Vagina (tissue), 2 donors: ENCODE results near the gene ACAD10. TPM values are rescaled to one million over a fixed set of nuclear protein-coding genes. Genes with fewer than 3 reads are reported as not detected.

Experiments
- DNase-seq, 2 donors: peaks; one replicate each; pipeline ENCODE4 v3.0.0-alpha.2; 2017; ENCODE audit errors: extremely low spot score in 2 of 2
- H3K27ac ChIP-seq: fragments of 200-600 bp; sonication (generic); one replicate; pipeline ENCODE4 v1.5.1; 2019
- H3K27me3 ChIP-seq: fragments of 200-600 bp; sonication (generic); one replicate; pipeline ENCODE4 v1.5.1; 2019
- H3K36me3 ChIP-seq, 2 donors: fragments of 200-600 bp; sonication (generic); one replicate each; pipeline ENCODE4 v1.5.1; 2017 to 2019
- H3K4me1 ChIP-seq: fragments of 200-600 bp; sonication (generic); one replicate; pipeline ENCODE4 v1.5.1; 2019
- H3K4me3 ChIP-seq, 2 donors: fragments of 200-600 bp; sonication (generic); 1 replicate in 1 of 2; 2 replicates in 1 of 2; pipeline ENCODE4 v1.5.1; 2016 to 2019
- H3K9me3 ChIP-seq: fragments of 200-600 bp; sonication (generic); one replicate; pipeline ENCODE4 v1.5.1; 2019
- POLR2A ChIP-seq, 2 donors: fragments of 450-650 bp; IDR thresholded peaks; one replicate each; pipeline ENCODE4 v1.6.1; 2017; ENCODE audit warnings: antibody characterized with exemption in 2 of 2, mild to moderate bottlenecking in 2 of 2, moderate library complexity in 2 of 2
- POLR2AphosphoS5 ChIP-seq, 2 donors: sonication (generic); formaldehyde crosslinking; IDR thresholded peaks; one replicate each; pipeline ENCODE4 v1.9.0; 2017; ENCODE audit warnings: antibody characterized with exemption in 2 of 2, mild to moderate bottlenecking in 2 of 2, low read depth in 1 of 2; ENCODE audit not compliant: insufficient read depth in 1 of 2
- intact Hi-C: fragments of 100-400 bp; cut with DNase I; formaldehyde crosslinking; loops from one replicate; pipeline ENCODE4 v1.15.1; 2023
- microRNA-seq: library from miRNA; unstranded; fragments of <30 nt; microRNA quantifications from one replicate; pipeline ENCODE4, GENCODE V29; 2017; ENCODE audit warnings: borderline number of aligned reads, borderline replicate concordance
- small RNA-seq: library from RNA; depleted of rRNA; stranded (forward); fragments of <200 nt; gene quantifications from one replicate; pipeline ENCODE3, GENCODE V24; 2016
- total RNA-seq: library from RNA; depleted of rRNA; stranded (reverse); fragments of >200 nt; gene quantifications from one replicate; pipeline ENCODE4 v1.2.3, GENCODE V29; 2016
- TF ChIP-seq, protein P1 (sequence below), 3 experiments: fragments of 450-650 bp in 2 of 3; fragments of 200-600 bp in 1 of 3; sonication (generic) in 1 of 3; IDR thresholded peaks; one replicate each; pipeline ENCODE4 v1.5.1; 2017 to 2019; ENCODE audit warnings: antibody characterized with exemption in 3 of 3, mild to moderate bottlenecking in 2 of 3, moderate library complexity in 2 of 3

The ACAD10 gene
- total RNA-seq, 1 donor from 2014 or later: 26.5 TPM

DNA sequence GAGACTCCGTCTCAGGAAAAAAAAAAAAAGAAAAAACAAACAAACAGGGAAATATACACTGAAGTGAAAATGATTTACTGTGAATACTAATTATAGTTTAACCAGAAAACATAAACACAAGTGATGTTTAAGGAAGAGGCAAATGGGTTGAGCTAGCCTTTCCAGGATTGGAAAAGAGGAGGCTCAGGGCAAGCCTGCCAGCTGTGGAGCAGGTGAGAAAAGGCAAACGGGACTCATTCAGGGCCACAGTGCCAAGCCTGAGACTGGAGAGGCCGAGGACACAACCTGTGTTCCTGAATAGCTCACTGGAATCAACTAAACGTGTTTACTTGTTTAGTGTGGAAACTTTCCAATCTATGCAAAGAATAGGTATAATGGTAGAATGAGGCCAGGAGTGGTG, 120.5 kb downstream of the ACAD10 start:
- no peaks in the 10 kb centered on the region for H3K9me3 ChIP-seq
- no peak overlapping the region for H3K27ac ChIP-seq
- peaks cover 0 to 60% of the 10 kb centered on the region in 2 donors for H3K36me3 ChIP-seq
- DNase-seq: no peak
- no peak for TF ChIP-seq POLR2AphosphoS5 (IDR thresholded peaks at IDR 0.05; ENCODE audit: insufficient read depth in 1 of 2, low read depth in 1 of 2)
- TF ChIP-seq POLR2A (IDR thresholded peaks at IDR 0.05): no peak
- TF ChIP-seq, protein P1, sequence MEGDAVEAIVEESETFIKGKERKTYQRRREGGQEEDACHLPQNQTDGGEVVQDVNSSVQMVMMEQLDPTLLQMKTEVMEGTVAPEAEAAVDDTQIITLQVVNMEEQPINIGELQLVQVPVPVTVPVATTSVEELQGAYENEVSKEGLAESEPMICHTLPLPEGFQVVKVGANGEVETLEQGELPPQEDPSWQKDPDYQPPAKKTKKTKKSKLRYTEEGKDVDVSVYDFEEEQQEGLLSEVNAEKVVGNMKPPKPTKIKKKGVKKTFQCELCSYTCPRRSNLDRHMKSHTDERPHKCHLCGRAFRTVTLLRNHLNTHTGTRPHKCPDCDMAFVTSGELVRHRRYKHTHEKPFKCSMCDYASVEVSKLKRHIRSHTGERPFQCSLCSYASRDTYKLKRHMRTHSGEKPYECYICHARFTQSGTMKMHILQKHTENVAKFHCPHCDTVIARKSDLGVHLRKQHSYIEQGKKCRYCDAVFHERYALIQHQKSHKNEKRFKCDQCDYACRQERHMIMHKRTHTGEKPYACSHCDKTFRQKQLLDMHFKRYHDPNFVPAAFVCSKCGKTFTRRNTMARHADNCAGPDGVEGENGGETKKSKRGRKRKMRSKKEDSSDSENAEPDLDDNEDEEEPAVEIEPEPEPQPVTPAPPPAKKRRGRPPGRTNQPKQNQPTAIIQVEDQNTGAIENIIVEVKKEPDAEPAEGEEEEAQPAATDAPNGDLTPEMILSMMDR (IDR thresholded peaks at IDR 0.05): no peak
- no peaks in the 10 kb centered on the region for H3K27me3 ChIP-seq
- intact Hi-C loops: no loop called here
- no peaks in the 10 kb centered on the region for H3K4me1 ChIP-seq
- H3K4me3 ChIP-seq: no peak overlapping the region

Small RNA genes lying within 50 kb of the gene (microRNA-seq; reads per million reads assigned to microRNA genes)
- not detected for gene MIR6761

Small RNA genes lying within 50 kb of the gene (small RNA-seq; reads per million reads assigned to genes)
- 0.69 reads per million for gene MIR6761

Other genes with a start within 250 kb of the ACAD10 start
- gene ATXN2, start 86.7 kb upstream of the ACAD10 start, total RNA-seq: 70.2 TPM
- 14.0 TPM for gene BRAP, start 97 bp upstream of the ACAD10 start, total RNA-seq
- gene ALDH2, start 80.9 kb downstream of the ACAD10 start, total RNA-seq: 97.2 TPM
- gene MAPKAPK5, start 156.2 kb downstream of the ACAD10 start, total RNA-seq: 35.1 TPM